Body of pancreas (tissue), 4 donors: ENCODE measurements around the gene IL1B.

ENCODE experiments used
- CTCF ChIP-seq, 7 experiments: fragments of 450-650 bp in 4 of 7; fragments of 200-600 bp in 3 of 7; sonication (generic) in 3 of 7; IDR thresholded peaks; one replicate each; pipeline ENCODE4 v1.5.1; 2016 to 2019; ENCODE audit warnings: antibody characterized with exemption in 7 of 7
- POLR2A ChIP-seq, 3 donors: fragments of 450-650 bp; IDR thresholded peaks; one replicate each; pipeline ENCODE4 v1.6.1; 2016; ENCODE audit warnings: antibody characterized with exemption in 3 of 3, mild to moderate bottlenecking in 2 of 3

- TF ChIP-seq POLR2A (IDR thresholded peaks at IDR 0.05), result no peak
- TF ChIP-seq CTCF (IDR thresholded peaks at IDR 0.05), result no peak
Measured at GRCh38 chr2:112867701-112868631, 31.4 kb upstream of the IL1B start.
